Astrocyte of the spinal cord (primary cell): Measurements from ENCODE around the gene TUBA4B.

Experiments used
- DNase-seq: peaks from one replicate; pipeline ENCODE4 v3.0.0; 2011; ENCODE audit warnings: low read depth, low spot score
- H3K4me3 ChIP-seq: 2 replicates; pipeline ENCODE4 v1.5.1; 2011; ENCODE audit warnings: low read depth, mild to moderate bottlenecking, low read length, moderate library complexity
- CTCF ChIP-seq: IDR thresholded peaks from 2 replicates; pipeline ENCODE4 v1.5.1; 2012; ENCODE audit warnings: low read depth, mild to moderate bottlenecking, low read length, inconsistent platforms
- in situ Hi-C: cut with HindIII; loops from 2 replicates; pipeline ENCODE4 v1.10.0; 2017; ENCODE audit warnings: low sequenced_read_pairs

TUBA4B gene

GRCh38 chr2:219296631-219297391, 43.8 kb downstream of the TUBA4B start:
- in situ Hi-C loops, result no loop called here
- DNase-seq, result no peak
- H3K4me3 ChIP-seq, result no peak overlapping the region
- TF ChIP-seq CTCF, result no peak

GRCh38 chr2:219297766-219298456, 44.9 kb downstream of the TUBA4B start:
- peak; percentile 27 for TF ChIP-seq CTCF
- DNase-seq, result no peak
- no peak overlapping the region for H3K4me3 ChIP-seq
- in situ Hi-C loops, result no loop called here

GRCh38 chr2:219298759-219299371, 45.8 kb downstream of the TUBA4B start:
- peak; percentile 99 for TF ChIP-seq CTCF
- no peak overlapping the region for H3K4me3 ChIP-seq
- in situ Hi-C loops, result no loop called here
- peak; percentile 67 for DNase-seq

DNA sequence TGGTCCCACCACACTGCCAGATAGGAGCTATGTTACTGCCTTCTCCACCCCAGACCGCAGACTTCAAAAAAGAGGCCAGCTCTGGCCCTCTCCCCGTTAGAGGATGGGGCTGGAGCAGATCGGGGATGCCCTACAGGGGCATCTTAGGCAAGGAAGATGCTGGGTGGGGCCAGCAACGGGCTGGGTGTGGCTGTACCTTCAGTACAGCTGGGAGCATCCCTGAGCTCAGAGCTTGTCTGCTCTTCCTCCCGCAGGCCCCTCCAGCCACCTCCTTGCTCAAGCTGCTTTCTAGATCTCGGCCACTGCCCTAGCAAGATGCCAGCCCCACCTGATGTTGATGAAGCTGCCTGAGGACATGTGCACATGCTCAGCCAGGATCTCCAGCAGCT, 46.3 kb downstream of the TUBA4B start:
- H3K4me3 ChIP-seq, result no peak overlapping the region
- in situ Hi-C loops, result no loop called here
- no peak for DNase-seq
- no peak for TF ChIP-seq CTCF

DNA sequence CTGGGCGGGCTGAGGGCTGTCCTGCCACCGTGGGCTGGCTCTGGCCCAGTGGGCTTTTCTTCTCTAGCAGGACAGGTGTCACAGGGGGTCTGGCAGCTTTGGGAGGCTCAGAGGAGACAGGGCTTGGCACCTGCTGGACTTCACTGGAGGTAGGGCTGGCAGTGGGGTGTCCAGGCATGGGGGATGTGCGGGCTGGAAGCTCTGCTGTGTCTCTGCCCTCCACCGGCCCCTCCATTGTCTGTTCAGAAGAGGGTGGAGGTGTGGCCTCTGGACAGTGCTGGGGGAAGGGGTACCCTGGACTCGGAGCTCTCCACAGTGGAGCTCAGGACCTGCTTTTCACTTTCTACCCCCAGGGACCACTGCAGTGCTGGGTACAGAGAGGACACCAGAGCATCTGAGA, 47.0 kb downstream of the TUBA4B start:
- TF ChIP-seq CTCF, result no peak
- no peak overlapping the region for H3K4me3 ChIP-seq
- DNase-seq, result no peak
- in situ Hi-C loops, result no loop called here

DNA sequence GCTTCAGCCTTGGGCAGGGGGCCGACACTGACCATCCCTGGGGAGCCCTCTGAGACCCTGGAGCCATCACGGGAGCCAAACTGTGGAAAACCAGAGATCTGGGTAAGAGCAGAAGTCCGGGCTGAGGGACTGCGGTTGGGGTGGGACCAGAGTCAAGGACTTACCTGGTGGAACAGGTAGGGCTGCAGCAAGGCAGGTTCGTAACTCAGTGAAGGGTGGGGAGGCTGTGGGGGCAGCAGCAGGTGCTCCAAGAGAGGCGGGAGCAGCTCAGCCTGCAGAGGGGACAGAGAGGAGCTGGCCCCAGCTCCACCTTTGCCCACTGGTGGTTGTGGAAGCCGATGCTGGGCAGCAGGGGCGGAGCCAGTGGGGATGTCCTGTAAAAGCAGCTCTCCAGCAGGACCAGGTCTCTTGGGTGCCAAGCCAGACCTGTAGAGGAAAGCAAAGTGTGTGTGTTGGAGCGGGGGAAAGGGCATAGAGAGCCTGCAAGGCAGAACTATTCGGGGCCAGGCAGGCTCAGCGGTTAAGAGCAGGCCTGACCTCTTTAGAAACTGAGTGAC, 49.4 kb downstream of the TUBA4B start:
- in situ Hi-C loops, result no loop called here
- DNase-seq, result no peak
- H3K4me3 ChIP-seq, result no peak overlapping the region
- no peak for TF ChIP-seq CTCF
